Thymus (tissue), 11 donors: Measurements from ENCODE around the gene CDH4. TPM values are rescaled to one million over a fixed set of nuclear protein-coding genes. Genes with fewer than 3 reads are reported as not detected.

Experiments used
- DNase-seq, 9 donors: peaks; one replicate each; pipeline ENCODE4 v3.0.0-alpha.2; 2013; ENCODE audit warnings: low spot score in 9 of 9, low read depth in 6 of 9, missing footprints in 1 of 9
- H3K27ac ChIP-seq, 2 donors: one replicate each; pipeline ENCODE4 v1.5.1; 2013; ENCODE audit warnings: control low read depth in 1 of 2, low read depth in 1 of 2, low read length in 1 of 2, mild to moderate bottlenecking in 1 of 2, moderate library complexity in 1 of 2
- H3K27me3 ChIP-seq, 2 donors: one replicate each; pipeline ENCODE4 v1.5.1; 2013; ENCODE audit warnings: low read length in 1 of 2; ENCODE audit not compliant: control insufficient read depth in 2 of 2, insufficient read depth in 1 of 2
- H3K36me3 ChIP-seq, 2 donors: one replicate each; pipeline ENCODE4 v1.5.1; 2013; ENCODE audit warnings: low read length in 1 of 2, mild to moderate bottlenecking in 1 of 2, moderate library complexity in 1 of 2; ENCODE audit not compliant: control insufficient read depth in 2 of 2, insufficient read depth in 2 of 2
- H3K4me1 ChIP-seq, 2 donors: one replicate each; pipeline ENCODE4 v1.5.1; 2013; ENCODE audit warnings: low read length in 2 of 2; ENCODE audit not compliant: control insufficient read depth in 2 of 2, insufficient read depth in 2 of 2
- H3K4me3 ChIP-seq, 2 donors: one replicate each; pipeline ENCODE4 v1.5.1; 2013; ENCODE audit warnings: low read length in 2 of 2, control low read depth in 1 of 2, mild to moderate bottlenecking in 1 of 2
- H3K9me3 ChIP-seq, 2 donors: one replicate each; pipeline ENCODE4 v1.5.1; 2013; ENCODE audit warnings: low read length in 1 of 2, mild to moderate bottlenecking in 1 of 2; ENCODE audit not compliant: control insufficient read depth in 2 of 2, insufficient read depth in 1 of 2
- WGBS: extraction: QIAGEN DNeasy Blood & Tissue Kit; methylation state at CpG from one replicate; pipeline ENCODE4 v1.1.7; 2013; 5-methylcytosine and 5-hydroxymethylcytosine counted together
- polyA plus RNA-seq: library from polyadenylated mRNA; stranded (reverse); fragments of 200-250 nt; gene quantifications from one replicate; pipeline ENCODE4 v1.2.3, GENCODE V29; 2013
- total RNA-seq: library from RNA; stranded (reverse); fragments of 120-200 nt; gene quantifications from one replicate; pipeline ENCODE4 v1.2.4, GENCODE V29; 2013
- donor health status: healthy.

Gene CDH4
- total and polyA plus RNA-seq, 2 donors = 0.34 to 0.61 TPM

DNA sequence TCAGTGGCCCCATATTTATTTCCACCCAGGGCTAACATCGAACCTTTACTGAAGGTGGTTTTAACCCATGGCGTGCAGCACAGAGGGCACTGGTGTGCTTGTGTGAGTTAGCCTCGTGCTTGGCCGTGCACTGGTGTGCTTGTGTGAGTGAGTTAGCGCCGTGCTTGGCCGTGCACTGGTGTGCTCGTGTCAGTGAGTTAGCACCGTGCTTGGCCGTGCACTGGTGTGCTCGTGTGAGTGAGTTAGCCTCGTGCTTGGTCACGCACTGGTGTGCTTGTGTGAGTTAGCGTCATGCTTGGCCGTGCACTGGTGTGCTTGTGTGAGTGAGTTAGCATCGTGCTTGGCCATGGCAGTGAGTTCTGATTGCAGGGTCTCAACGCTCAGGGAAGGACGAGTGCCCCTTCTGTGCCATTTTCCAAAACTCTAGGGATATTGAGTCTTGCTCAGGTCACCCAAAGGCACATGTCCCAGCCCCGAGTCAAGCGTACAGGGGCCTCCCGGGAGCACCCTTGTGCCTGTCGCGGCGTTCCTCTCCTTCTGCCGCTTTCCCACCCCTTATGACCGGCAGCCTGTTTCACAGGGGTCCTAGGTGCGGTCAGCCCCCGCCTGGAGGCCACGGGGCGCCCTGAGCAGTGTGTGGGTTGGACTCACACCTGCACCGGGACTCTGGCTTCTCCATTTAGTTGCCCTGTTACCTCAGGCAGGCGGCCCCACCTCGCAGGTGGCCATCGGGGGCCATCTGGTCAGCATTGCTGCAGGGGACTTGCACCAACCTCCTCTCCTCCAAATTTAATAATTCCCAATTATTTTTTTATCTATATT is 399.1 kb downstream of the CDH4 start:
- no peaks in the 10 kb centered on the region for H3K4me1 ChIP-seq
- peaks cover 0 to 6% of the 10 kb centered on the region in 2 donors for H3K9me3 ChIP-seq
- no peak for DNase-seq
- H3K27ac ChIP-seq = no peak overlapping the region
- no peak overlapping the region for H3K4me3 ChIP-seq
- no peaks in the 10 kb centered on the region for H3K27me3 ChIP-seq
- 92% methylated on average over 34 of the region's 34 CpGs for WGBS
- H3K36me3 ChIP-seq = no peaks in the 10 kb centered on the region

DNA sequence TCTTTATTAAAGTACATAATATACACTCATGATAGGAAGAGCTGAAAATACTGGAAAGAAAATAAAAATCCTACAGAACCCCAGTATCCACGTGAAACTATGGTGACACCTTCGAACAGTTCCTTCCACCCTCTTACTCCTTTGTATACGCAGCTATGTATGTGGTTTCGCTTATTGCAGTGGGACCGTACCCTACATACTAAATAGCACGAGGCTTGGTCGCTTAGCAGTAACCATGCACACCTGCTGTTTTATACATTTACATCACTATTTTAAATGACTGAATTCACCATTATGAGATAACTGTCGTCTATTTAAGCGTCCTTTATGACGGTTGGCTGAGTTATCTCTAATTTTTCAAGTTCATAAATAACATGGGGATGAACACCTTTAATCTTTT is 400.1 kb downstream of the CDH4 start:
- peaks cover 0 to 6% of the 10 kb centered on the region in 2 donors for H3K9me3 ChIP-seq
- H3K4me3 ChIP-seq = no peak overlapping the region
- H3K27me3 ChIP-seq = no peaks in the 10 kb centered on the region
- no peaks in the 10 kb centered on the region for H3K4me1 ChIP-seq
- DNase-seq = no peak
- 96% methylated on average over 10 of the region's 10 CpGs for WGBS
- no peak overlapping the region for H3K27ac ChIP-seq
- H3K36me3 ChIP-seq = no peaks in the 10 kb centered on the region

DNA sequence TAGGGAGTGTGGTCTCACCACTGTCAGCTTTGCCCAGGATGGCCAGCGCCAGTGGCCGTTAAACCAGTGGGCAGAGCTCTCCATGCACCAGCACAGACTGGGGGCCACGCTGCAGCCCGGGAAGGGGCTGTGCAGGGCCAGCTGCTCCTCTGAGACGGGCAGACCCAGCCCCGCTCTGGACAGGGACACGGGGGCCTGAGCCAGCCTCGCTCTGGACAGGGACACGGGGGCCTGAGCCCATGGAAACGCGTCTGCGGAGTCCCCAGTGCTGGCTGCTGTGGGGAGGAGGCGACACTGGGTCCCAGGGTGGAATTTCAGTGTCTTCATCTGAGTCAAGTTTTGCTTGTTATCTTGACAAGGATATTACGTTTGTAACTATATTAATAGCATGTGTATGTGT is 402.7 kb downstream of the CDH4 start:
- no peak overlapping the region for H3K4me3 ChIP-seq
- no peaks in the 10 kb centered on the region for H3K4me1 ChIP-seq
- no peak overlapping the region for H3K27ac ChIP-seq
- WGBS = 88% methylated on average over 14 of the region's 14 CpGs
- no peaks in the 10 kb centered on the region for H3K36me3 ChIP-seq
- peaks cover 0 to 1% of the 10 kb centered on the region in 2 donors for H3K9me3 ChIP-seq
- H3K27me3 ChIP-seq = no peaks in the 10 kb centered on the region
- no peak for DNase-seq

GRCh38 chr20:61655591-61655990 is 403.5 kb downstream of the CDH4 start:
- H3K4me1 ChIP-seq = no peaks in the 10 kb centered on the region
- H3K9me3 ChIP-seq = peaks cover 0 to 1% of the 10 kb centered on the region in 2 donors
- no peak overlapping the region for H3K27ac ChIP-seq
- H3K4me3 ChIP-seq = no peak overlapping the region
- H3K27me3 ChIP-seq = no peaks in the 10 kb centered on the region
- H3K36me3 ChIP-seq = no peaks in the 10 kb centered on the region
- no peak for DNase-seq
- WGBS = 79% methylated on average over 10 of the region's 10 CpGs

DNA sequence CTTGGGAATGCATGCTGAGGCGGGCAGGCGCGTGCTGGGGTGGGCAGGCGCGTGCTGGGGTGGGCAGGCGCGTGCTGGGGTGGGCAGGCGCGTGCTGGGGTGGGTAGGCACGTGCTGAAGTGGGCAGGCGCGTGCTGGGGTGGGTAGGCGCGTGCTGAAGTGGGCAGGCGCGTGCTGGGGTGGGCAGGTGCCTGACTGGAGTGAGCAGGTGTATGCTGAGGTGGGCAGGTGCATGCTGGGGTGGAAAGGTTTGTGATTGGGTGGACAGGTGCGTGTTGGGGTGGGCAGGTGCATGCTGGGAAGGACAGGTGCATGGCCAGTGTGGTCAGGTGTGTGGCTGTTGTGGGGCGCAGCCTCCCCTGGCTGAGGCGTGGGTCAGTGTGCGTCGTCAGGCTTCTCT is 404.1 kb downstream of the CDH4 start:
- H3K9me3 ChIP-seq = peaks cover 0 to 1% of the 10 kb centered on the region in 2 donors
- DNase-seq = no peak
- WGBS = 88% methylated on average over 21 of the region's 21 CpGs

DNA sequence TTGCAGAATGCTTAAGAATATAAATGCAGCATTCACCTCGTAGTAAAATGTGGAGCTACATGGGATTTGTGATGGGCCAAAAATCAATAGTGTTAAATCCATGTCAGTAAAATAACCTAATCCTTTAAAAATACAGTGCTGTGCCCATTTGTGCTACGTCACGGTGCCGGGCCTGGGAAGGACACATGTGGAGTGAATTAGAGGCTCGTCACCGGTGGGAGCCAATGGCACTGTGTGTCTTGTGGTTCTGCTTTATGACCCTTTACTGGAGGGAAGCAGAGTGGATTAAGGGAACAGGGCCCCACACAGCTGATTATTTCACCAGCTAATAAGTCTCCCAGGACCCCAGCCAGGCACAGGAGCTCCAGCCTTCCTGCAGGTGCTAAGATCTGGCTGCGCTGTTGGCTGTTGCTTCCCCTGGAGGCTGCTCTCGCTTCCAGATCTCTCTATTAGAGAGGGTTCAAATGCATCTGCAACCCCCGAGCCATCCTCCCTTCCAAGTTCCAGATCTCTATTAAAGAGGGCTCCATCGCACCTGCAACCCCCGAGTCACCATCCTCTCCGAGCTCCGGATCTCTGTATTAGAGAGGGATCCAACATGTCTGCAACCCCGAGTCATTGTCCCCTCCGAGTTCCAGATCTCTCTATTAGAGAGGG is 405.8 kb downstream of the CDH4 start:
- peaks cover 0 to 3% of the 10 kb centered on the region in 2 donors for H3K9me3 ChIP-seq
- no peak for DNase-seq
- no peaks in the 10 kb centered on the region for H3K36me3 ChIP-seq
- 94% methylated on average over 15 of the region's 15 CpGs for WGBS
- no peaks in the 10 kb centered on the region for H3K27me3 ChIP-seq
- H3K4me3 ChIP-seq = no peak overlapping the region
- H3K4me1 ChIP-seq = no peaks in the 10 kb centered on the region
- H3K27ac ChIP-seq = no peak overlapping the region

More for the DNA sequence above, 404.1 kb downstream of the CDH4 start:
- Histone ChIP-seq H3K36me3 (no peaks in the 10 kb centered on the region), H3K4me3 (no peak overlapping the region), H3K27me3 (no peaks in the 10 kb centered on the region), H3K4me1 (no peaks in the 10 kb centered on the region), H3K27ac (no peak overlapping the region)

DNA sequence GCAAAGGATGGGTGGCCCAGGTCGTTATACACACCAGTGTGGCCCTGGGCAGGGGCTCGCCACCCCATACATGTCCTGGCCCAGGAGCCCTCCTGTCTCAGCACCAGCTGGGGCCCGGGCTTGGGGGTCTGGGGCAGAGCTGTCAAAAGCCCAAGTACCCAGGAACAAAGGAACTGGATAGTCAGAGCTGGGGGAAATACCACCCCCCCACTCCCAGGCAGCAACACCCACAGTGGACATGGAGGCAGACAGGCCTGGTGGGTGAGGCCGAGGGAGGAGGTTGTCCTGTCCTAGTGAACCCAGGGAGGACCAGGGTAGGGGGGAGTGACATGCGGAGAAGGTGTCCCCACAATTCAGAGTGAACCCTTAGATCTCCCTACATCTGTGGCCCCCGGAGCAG is 406.5 kb downstream of the CDH4 start:
- peaks cover 0 to 4% of the 10 kb centered on the region in 2 donors for H3K9me3 ChIP-seq
- H3K4me1 ChIP-seq = no peaks in the 10 kb centered on the region
- H3K27ac ChIP-seq = no peak overlapping the region
- H3K4me3 ChIP-seq = no peak overlapping the region
- no peak for DNase-seq
- H3K36me3 ChIP-seq = no peaks in the 10 kb centered on the region
- no peaks in the 10 kb centered on the region for H3K27me3 ChIP-seq
- 94% methylated on average over 6 of the region's 6 CpGs for WGBS

- H3K4me3 ChIP-seq = no peak overlapping the region
- H3K27ac ChIP-seq = no peak overlapping the region
- H3K36me3 ChIP-seq = no peaks in the 10 kb centered on the region
- H3K27me3 ChIP-seq = no peaks in the 10 kb centered on the region
- peaks cover 0 to 10% of the 10 kb centered on the region in 2 donors for H3K9me3 ChIP-seq
- H3K4me1 ChIP-seq = no peaks in the 10 kb centered on the region
- 57% methylated on average over 11 of the region's 11 CpGs for WGBS
- no peak for DNase-seq
These were observed 407.4 kb downstream of the CDH4 start for GRCh38 chr20:61659246-61659993.

GRCh38 chr20:61659994-61660346 is 407.9 kb downstream of the CDH4 start:
- no peaks in the 10 kb centered on the region for H3K36me3 ChIP-seq
- no peak for DNase-seq
- peaks cover 0 to 12% of the 10 kb centered on the region in 2 donors for H3K9me3 ChIP-seq
- H3K4me1 ChIP-seq = no peaks in the 10 kb centered on the region
- 90% methylated on average over 15 of the region's 15 CpGs for WGBS
- H3K27me3 ChIP-seq = no peaks in the 10 kb centered on the region
- H3K4me3 ChIP-seq = no peak overlapping the region
- H3K27ac ChIP-seq = no peak overlapping the region
